Muscle layer of duodenum (tissue), 2 donors: ENCODE measurements around the gene ELFN2.

Source experiments
- H3K27ac ChIP-seq: one replicate; pipeline ENCODE4 v1.7.0; 2013; ENCODE audit warnings: mild to moderate bottlenecking, low read length
- H3K27me3 ChIP-seq: one replicate; pipeline ENCODE4 v1.7.0; 2013; ENCODE audit warnings: low read depth, mild to moderate bottlenecking, control low read depth, low read length
- H3K36me3 ChIP-seq, 2 donors: one replicate each; pipeline ENCODE4 v1.7.0; 2013; ENCODE audit warnings: low read length in 2 of 2, control low read depth in 1 of 2, mild to moderate bottlenecking in 1 of 2; ENCODE audit not compliant: insufficient read depth in 2 of 2, control insufficient read depth in 1 of 2
- H3K4me1 ChIP-seq, 2 donors: one replicate each; pipeline ENCODE4 v1.7.0; 2013; ENCODE audit warnings: low read length in 2 of 2, mild to moderate bottlenecking in 2 of 2, control low read depth in 1 of 2, moderate library complexity in 1 of 2; ENCODE audit not compliant: insufficient read depth in 2 of 2, control insufficient read depth in 1 of 2
- H3K4me3 ChIP-seq, 2 donors: one replicate each; pipeline ENCODE4 v1.7.0; 2013; ENCODE audit warnings: low read length in 2 of 2, low read depth in 1 of 2, mild to moderate bottlenecking in 1 of 2
- H3K9me3 ChIP-seq, 2 donors: one replicate each; pipeline ENCODE4 v1.7.0; 2013; ENCODE audit warnings: low read length in 2 of 2, control low read depth in 1 of 2, mild to moderate bottlenecking in 1 of 2; ENCODE audit not compliant: control insufficient read depth in 1 of 2
- donor health status: healthy.

ELFN2 gene

GRCh38 chr22:37377927-37378326 is 49.4 kb downstream of the ELFN2 start:
- Histone ChIP-seq H3K36me3 (no peaks in the 10 kb centered on the region), H3K4me1 (no peaks in the 10 kb centered on the region), H3K27ac (no peak overlapping the region), H3K9me3 (no peaks in the 10 kb centered on the region), H3K4me3 (no peak overlapping the region), H3K27me3 (peaks cover 8% of the 10 kb centered on the region)

- H3K27me3 ChIP-seq: peaks cover 8% of the 10 kb centered on the region
Measured at GRCh38 chr22:37377138-37377537, 50.1 kb downstream of the ELFN2 start.

GRCh38 chr22:37376643-37377042 is 50.6 kb downstream of the ELFN2 start:
- Histone ChIP-seq H3K36me3 (no peaks in the 10 kb centered on the region), H3K9me3 (no peaks in the 10 kb centered on the region), H3K4me1 (no peaks in the 10 kb centered on the region), H3K27ac (no peak overlapping the region), H3K27me3 (peaks cover 8% of the 10 kb centered on the region), H3K4me3 (no peak overlapping the region)

More at GRCh38 chr22:37377138-37377537, 50.1 kb downstream of the ELFN2 start:
- H3K27ac ChIP-seq: no peak overlapping the region
- no peaks in the 10 kb centered on the region for H3K4me1 ChIP-seq
- H3K4me3 ChIP-seq: no peak overlapping the region
- H3K9me3 ChIP-seq: no peaks in the 10 kb centered on the region
- no peaks in the 10 kb centered on the region for H3K36me3 ChIP-seq

- H3K27ac ChIP-seq: no peak overlapping the region
- no peaks in the 10 kb centered on the region for H3K9me3 ChIP-seq
- H3K4me3 ChIP-seq: no peak overlapping the region
- no peaks in the 10 kb centered on the region for H3K4me1 ChIP-seq
- no peaks in the 10 kb centered on the region for H3K36me3 ChIP-seq
- H3K27me3 ChIP-seq: peaks cover 8% of the 10 kb centered on the region
Measured at GRCh38 chr22:37375801-37376200, 51.5 kb downstream of the ELFN2 start.

GRCh38 chr22:37374571-37374970 is 52.7 kb downstream of the ELFN2 start:
- Histone ChIP-seq H3K4me3 (no peak overlapping the region), H3K27me3 (peaks cover 8% of the 10 kb centered on the region), H3K36me3 (no peaks in the 10 kb centered on the region), H3K9me3 (no peaks in the 10 kb centered on the region), H3K4me1 (peaks cover 0 to 3% of the 10 kb centered on the region in 2 donors), H3K27ac (no peak overlapping the region)

- Histone ChIP-seq H3K27me3 (peaks cover 8% of the 10 kb centered on the region), H3K27ac (no peak overlapping the region), H3K9me3 (no peaks in the 10 kb centered on the region), H3K4me3 (no peak overlapping the region), H3K4me1 (peaks cover 0 to 3% of the 10 kb centered on the region in 2 donors), H3K36me3 (no peaks in the 10 kb centered on the region)
Measured at GRCh38 chr22:37373451-37373850, 53.8 kb downstream of the ELFN2 start.

- H3K27ac ChIP-seq: no peak overlapping the region
- peaks cover 0 to 3% of the 10 kb centered on the region in 2 donors for H3K4me1 ChIP-seq
- peaks cover 4% of the 10 kb centered on the region for H3K27me3 ChIP-seq
Measured at GRCh38 chr22:37371911-37372310, 55.4 kb downstream of the ELFN2 start.

GRCh38 chr22:37371491-37371890 is 55.8 kb downstream of the ELFN2 start:
- peaks cover under 1% of the 10 kb centered on the region for H3K27me3 ChIP-seq
- no peak overlapping the region for H3K4me3 ChIP-seq
- H3K36me3 ChIP-seq: no peaks in the 10 kb centered on the region
- H3K27ac ChIP-seq: no peak overlapping the region
- H3K4me1 ChIP-seq: peaks cover 0 to 3% of the 10 kb centered on the region in 2 donors
- no peaks in the 10 kb centered on the region for H3K9me3 ChIP-seq

More at GRCh38 chr22:37371911-37372310, 55.4 kb downstream of the ELFN2 start:
- Histone ChIP-seq H3K9me3 (no peaks in the 10 kb centered on the region), H3K36me3 (no peaks in the 10 kb centered on the region), H3K4me3 (no peak overlapping the region)

- Histone ChIP-seq H3K36me3 (no peaks in the 10 kb centered on the region), H3K27me3 (no peaks in the 10 kb centered on the region), H3K27ac (no peak overlapping the region), H3K4me1 (peaks cover 0 to 3% of the 10 kb centered on the region in 2 donors), H3K4me3 (no peak overlapping the region), H3K9me3 (no peaks in the 10 kb centered on the region)
Measured at GRCh38 chr22:37370306-37370979, 56.8 kb downstream of the ELFN2 start.

GRCh38 chr22:37369483-37369882 is 57.8 kb downstream of the ELFN2 start:
- H3K27me3 ChIP-seq: no peaks in the 10 kb centered on the region
- no peak overlapping the region for H3K4me3 ChIP-seq
- peaks cover 0 to 3% of the 10 kb centered on the region in 2 donors for H3K4me1 ChIP-seq
- H3K36me3 ChIP-seq: no peaks in the 10 kb centered on the region
- no peak overlapping the region for H3K27ac ChIP-seq
- no peaks in the 10 kb centered on the region for H3K9me3 ChIP-seq

- no peaks in the 10 kb centered on the region for H3K9me3 ChIP-seq
- no peak overlapping the region for H3K4me3 ChIP-seq
- peaks cover 0 to 3% of the 10 kb centered on the region in 2 donors for H3K4me1 ChIP-seq
- no peaks in the 10 kb centered on the region for H3K36me3 ChIP-seq
- H3K27me3 ChIP-seq: no peaks in the 10 kb centered on the region
- no peak overlapping the region for H3K27ac ChIP-seq
Measured at GRCh38 chr22:37368058-37368457, 59.2 kb downstream of the ELFN2 start.

- Histone ChIP-seq H3K27me3 (no peaks in the 10 kb centered on the region), H3K9me3 (no peaks in the 10 kb centered on the region), H3K36me3 (no peaks in the 10 kb centered on the region), H3K4me3 (no peak overlapping the region), H3K4me1 (peaks cover 0 to 3% of the 10 kb centered on the region in 2 donors), H3K27ac (no peak overlapping the region)
Measured at GRCh38 chr22:37366601-37367000, 60.7 kb downstream of the ELFN2 start.
